ENCODE measurements around the gene MAST4.

MAST4 gene

GRCh38 chr5:66554884-66555283 lies 41.3 kb upstream of the MAST4 start:
- no peak for TF ChIP-seq CTCF (IDR thresholded peaks at IDR 0.05; ENCODE audit: borderline replicate concordance, control extremely low read depth, extremely low read depth, insufficient read depth, missing control alignments)
- no peak for DNase-seq (ENCODE audit: low spot score)
- in situ Hi-C loops (cut with MboI; ENCODE audit: low sequenced_read_pairs, unreplicated experiment): no loop called here

- peak; percentile 25 for DNase-seq (ENCODE audit: low spot score)
- in situ Hi-C loops (cut with MboI; ENCODE audit: low sequenced_read_pairs, unreplicated experiment): no loop called here
- TF ChIP-seq CTCF (IDR thresholded peaks at IDR 0.05; ENCODE audit: borderline replicate concordance, control extremely low read depth, extremely low read depth, insufficient read depth, missing control alignments): no peak
These were observed 37.6 kb upstream of the MAST4 start for GRCh38 chr5:66558560-66558959.

- no peak for TF ChIP-seq CTCF (IDR thresholded peaks at IDR 0.05; ENCODE audit: borderline replicate concordance, control extremely low read depth, extremely low read depth, insufficient read depth, missing control alignments)
- in situ Hi-C loops (cut with MboI; ENCODE audit: low sequenced_read_pairs, unreplicated experiment): no loop called here
- DNase-seq (ENCODE audit: low spot score): no peak
These were observed 35.8 kb upstream of the MAST4 start for GRCh38 chr5:66560371-66560770.

GRCh38 chr5:66561256-66561990 lies 34.8 kb upstream of the MAST4 start:
- in situ Hi-C loops (cut with MboI; ENCODE audit: low sequenced_read_pairs, unreplicated experiment): no loop called here
- DNase-seq (ENCODE audit: low spot score): no peak
- no peak for TF ChIP-seq CTCF (IDR thresholded peaks at IDR 0.05; ENCODE audit: borderline replicate concordance, control extremely low read depth, extremely low read depth, insufficient read depth, missing control alignments)

DNA sequence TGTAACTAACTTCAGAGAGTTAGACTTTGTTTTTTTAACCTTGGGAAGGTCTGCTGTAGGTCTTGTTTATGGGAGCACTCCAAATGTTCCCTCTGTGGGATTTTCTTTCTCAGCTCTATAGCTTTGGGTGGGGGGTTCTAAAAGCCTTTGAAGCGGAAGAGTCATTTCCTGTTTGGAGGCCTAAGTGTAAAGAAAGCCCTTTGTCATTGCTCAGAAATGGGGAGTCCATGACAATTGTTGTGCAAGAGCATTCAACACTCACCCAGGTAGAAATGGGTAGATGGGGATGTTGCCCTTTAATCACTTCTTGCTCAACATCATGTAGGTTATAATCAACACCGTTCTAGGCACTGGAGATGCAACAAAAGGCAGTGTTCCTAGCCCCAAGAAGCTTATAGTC lies 30.3 kb upstream of the MAST4 start:
- no peak for TF ChIP-seq CTCF (IDR thresholded peaks at IDR 0.05; ENCODE audit: borderline replicate concordance, control extremely low read depth, extremely low read depth, insufficient read depth, missing control alignments)
- in situ Hi-C loops (cut with MboI; ENCODE audit: low sequenced_read_pairs, unreplicated experiment): no loop called here
- DNase-seq (ENCODE audit: low spot score): no peak

GRCh38 chr5:66567474-66567873 lies 28.7 kb upstream of the MAST4 start:
- no peak for DNase-seq (ENCODE audit: low spot score)
- in situ Hi-C loops (cut with MboI; ENCODE audit: low sequenced_read_pairs, unreplicated experiment): no loop called here
- no peak for TF ChIP-seq CTCF (IDR thresholded peaks at IDR 0.05; ENCODE audit: borderline replicate concordance, control extremely low read depth, extremely low read depth, insufficient read depth, missing control alignments)

Measured in GM13976 (cell line).